Measurements from ENCODE around the gene SORBS2. TPM values are rescaled to one million over a fixed set of nuclear protein-coding genes. Genes with fewer than 3 reads are reported as not detected.

SORBS2 gene
- total and polyA plus RNA-seq, 2 of the 4 experiments (the other 2 are of a cell fraction) = 0.18 TPM; not detected in 1

DNA sequence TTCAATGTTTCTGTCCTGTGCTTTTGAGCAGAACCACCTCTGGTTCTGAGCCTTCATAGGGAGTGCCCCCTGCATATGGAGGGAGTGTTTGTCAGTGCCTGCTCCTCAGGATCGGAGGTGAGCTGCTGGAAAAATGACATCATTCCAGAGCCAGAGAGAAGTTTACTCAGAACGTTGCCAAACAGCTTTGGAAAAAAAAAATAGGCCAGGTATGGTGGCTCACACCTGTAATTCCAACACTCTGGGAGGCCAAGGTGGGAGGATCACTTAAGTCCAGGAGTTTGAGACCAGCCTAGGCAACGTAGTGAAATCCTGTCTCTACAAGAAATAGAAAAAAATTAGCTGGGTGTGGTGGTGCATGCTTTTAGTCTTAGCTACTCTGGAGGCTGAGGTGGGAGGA lies 249.5 kb downstream of the SORBS2 start:
- no peak for DNase-seq
- Histone ChIP-seq H3K9ac (ENCODE audit: low read depth, low read length) (no peak overlapping the region), H2AK9ac (replicated peaks; ENCODE audit: low read depth, low read length, poor library complexity) (no peak overlapping the region), H2AFZ (replicated peaks; ENCODE audit: low read length, poor library complexity) (no peak overlapping the region), H3K4me1 (ENCODE audit: control insufficient read depth, insufficient read depth, low read length) (peaks cover 12% of the 10 kb centered on the region), H3K36me3 (ENCODE audit: control insufficient read depth, insufficient read depth, low read length) (no peaks in the 10 kb centered on the region), H2BK5ac (ENCODE audit: low read depth, low read length, poor library complexity, severe bottlenecking) (no peak overlapping the region), H3K56ac (ENCODE audit: extremely low read depth, insufficient read depth, low read length) (no peak overlapping the region), H3K14ac (replicated peaks; ENCODE audit: low read depth, low read length) (no peak overlapping the region), H4K91ac (ENCODE audit: insufficient read depth, low read depth, low read length) (no peak overlapping the region), H3K23ac (ENCODE audit: low read depth, low read length) (no peak overlapping the region), H4K20me1 (ENCODE audit: insufficient read depth, low read length) (no peaks in the 10 kb centered on the region), H4K5ac (ENCODE audit: low read depth, low read length) (no peak overlapping the region), H2BK20ac (ENCODE audit: low read depth, low read length) (no peak overlapping the region), H3K27me3 (ENCODE audit: control insufficient read depth, insufficient read depth, low read length) (no peaks in the 10 kb centered on the region), H4K8ac (ENCODE audit: low read depth in 2 of 2, low read length in 2 of 2) (no peak overlapping the region), H2AK5ac (ENCODE audit: low read depth, low read length) (no peak overlapping the region), H3K4me3 (ENCODE audit: insufficient read depth, low read depth, low read length) (no peak overlapping the region), H3K4ac (ENCODE audit: low read depth, low read length) (no peak overlapping the region), H3K9me1 (ENCODE audit: insufficient read depth, low read length) (peaks cover 8% of the 10 kb centered on the region), H3K79me1 (ENCODE audit: low read depth in 1 of 2, low read length in 2 of 2) (no peaks in the 10 kb centered on the region), H3K9me3 (ENCODE audit: control insufficient read depth, insufficient read depth, low read length) (no peaks in the 10 kb centered on the region), H3K4me2 (ENCODE audit: low read depth, low read length) (no peak overlapping the region), H2BK120ac (ENCODE audit: low read depth, low read length) (no peak overlapping the region), H2BK15ac (ENCODE audit: low read depth, low read length) (no peak overlapping the region), H3K27ac (ENCODE audit: insufficient read depth, low read length) (no peak overlapping the region), H3K18ac (ENCODE audit: low read depth, low read length) (no peak overlapping the region)
- dilution Hi-C loops (cut with HindIII; ENCODE audit: low sequenced_read_pairs, unreplicated experiment) (no loop called here), intact Hi-C loops (cut with micrococcal nuclease) (no loop called here), in situ Hi-C loops (cut with MboI; ENCODE audit: low sequenced_read_pairs) (no loop called here)
- BruUV-seq (replicated peaks) = no TSS peak
- POLR2A ChIA-PET (ENCODE audit: unreplicated experiment) = no interaction called here
- ATAC-seq (ENCODE audit: low read depth) = no peak
- TF ChIP-seq RAD21 (IDR thresholded peaks at IDR 0.05; ENCODE audit: low read length) (no peak), POLR2A (IDR thresholded peaks at IDR 0.05; ENCODE audit: low read depth, low read length) (no peak), FOS (IDR thresholded peaks at IDR 0.05; ENCODE audit: low read depth, low read length) (no peak), CHD1 (IDR thresholded peaks at IDR 0.05; ENCODE audit: low read depth, low read length) (no peak), MAFK (IDR thresholded peaks at IDR 0.05; ENCODE audit: low read depth, low read length) (no peak), CEBPB (IDR thresholded peaks at IDR 0.05; ENCODE audit: low read depth, low read length) (no peak), SMC3 (IDR thresholded peaks at IDR 0.05; ENCODE audit: low read depth, low read length) (no peak), MXI1 (IDR thresholded peaks at IDR 0.05; ENCODE audit: borderline replicate concordance, low read depth, low read length) (no peak), BHLHE40 (IDR thresholded peaks at IDR 0.05; ENCODE audit: low read depth, low read length) (no peak), NFE2L2 (IDR thresholded peaks at IDR 0.05; ENCODE audit: low read depth, low read length) (no peak)
- TF ChIP-seq, protein P1, sequence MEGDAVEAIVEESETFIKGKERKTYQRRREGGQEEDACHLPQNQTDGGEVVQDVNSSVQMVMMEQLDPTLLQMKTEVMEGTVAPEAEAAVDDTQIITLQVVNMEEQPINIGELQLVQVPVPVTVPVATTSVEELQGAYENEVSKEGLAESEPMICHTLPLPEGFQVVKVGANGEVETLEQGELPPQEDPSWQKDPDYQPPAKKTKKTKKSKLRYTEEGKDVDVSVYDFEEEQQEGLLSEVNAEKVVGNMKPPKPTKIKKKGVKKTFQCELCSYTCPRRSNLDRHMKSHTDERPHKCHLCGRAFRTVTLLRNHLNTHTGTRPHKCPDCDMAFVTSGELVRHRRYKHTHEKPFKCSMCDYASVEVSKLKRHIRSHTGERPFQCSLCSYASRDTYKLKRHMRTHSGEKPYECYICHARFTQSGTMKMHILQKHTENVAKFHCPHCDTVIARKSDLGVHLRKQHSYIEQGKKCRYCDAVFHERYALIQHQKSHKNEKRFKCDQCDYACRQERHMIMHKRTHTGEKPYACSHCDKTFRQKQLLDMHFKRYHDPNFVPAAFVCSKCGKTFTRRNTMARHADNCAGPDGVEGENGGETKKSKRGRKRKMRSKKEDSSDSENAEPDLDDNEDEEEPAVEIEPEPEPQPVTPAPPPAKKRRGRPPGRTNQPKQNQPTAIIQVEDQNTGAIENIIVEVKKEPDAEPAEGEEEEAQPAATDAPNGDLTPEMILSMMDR (conservative IDR thresholded peaks at IDR 0.05; ENCODE audit: low read depth, low read length) = no peak
- TF ChIP-seq, protein P2, sequence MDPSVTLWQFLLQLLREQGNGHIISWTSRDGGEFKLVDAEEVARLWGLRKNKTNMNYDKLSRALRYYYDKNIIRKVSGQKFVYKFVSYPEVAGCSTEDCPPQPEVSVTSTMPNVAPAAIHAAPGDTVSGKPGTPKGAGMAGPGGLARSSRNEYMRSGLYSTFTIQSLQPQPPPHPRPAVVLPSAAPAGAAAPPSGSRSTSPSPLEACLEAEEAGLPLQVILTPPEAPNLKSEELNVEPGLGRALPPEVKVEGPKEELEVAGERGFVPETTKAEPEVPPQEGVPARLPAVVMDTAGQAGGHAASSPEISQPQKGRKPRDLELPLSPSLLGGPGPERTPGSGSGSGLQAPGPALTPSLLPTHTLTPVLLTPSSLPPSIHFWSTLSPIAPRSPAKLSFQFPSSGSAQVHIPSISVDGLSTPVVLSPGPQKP (IDR thresholded peaks at IDR 0.05; ENCODE audit: borderline replicate concordance, low read depth, low read length) = no peak
- CTCF ChIA-PET = no interaction called here
- 67% methylated on average over 1 of the region's 3 CpGs; no CpG with 5 or more reads in 1 of the 2 experiments for WGBS, 2 experiments (ENCODE audit: extremely low coverage in 2 of 2, insufficient read length in 1 of 2)

Measured in IMR-90 (cell line).